ENCODE data around the gene OMD. TPM values are rescaled to one million over a fixed set of nuclear protein-coding genes. Genes with fewer than 3 reads are reported as not detected.

The OMD gene, protein sequence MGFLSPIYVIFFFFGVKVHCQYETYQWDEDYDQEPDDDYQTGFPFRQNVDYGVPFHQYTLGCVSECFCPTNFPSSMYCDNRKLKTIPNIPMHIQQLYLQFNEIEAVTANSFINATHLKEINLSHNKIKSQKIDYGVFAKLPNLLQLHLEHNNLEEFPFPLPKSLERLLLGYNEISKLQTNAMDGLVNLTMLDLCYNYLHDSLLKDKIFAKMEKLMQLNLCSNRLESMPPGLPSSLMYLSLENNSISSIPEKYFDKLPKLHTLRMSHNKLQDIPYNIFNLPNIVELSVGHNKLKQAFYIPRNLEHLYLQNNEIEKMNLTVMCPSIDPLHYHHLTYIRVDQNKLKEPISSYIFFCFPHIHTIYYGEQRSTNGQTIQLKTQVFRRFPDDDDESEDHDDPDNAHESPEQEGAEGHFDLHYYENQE
- not detected in 2 replicates for polyA plus RNA-seq (2014; cell fraction: cytosol; rRNA removed)
- polyA plus RNA-seq (2014; cell fraction: nucleus; rRNA removed): not detected in 2 replicates

DNA sequence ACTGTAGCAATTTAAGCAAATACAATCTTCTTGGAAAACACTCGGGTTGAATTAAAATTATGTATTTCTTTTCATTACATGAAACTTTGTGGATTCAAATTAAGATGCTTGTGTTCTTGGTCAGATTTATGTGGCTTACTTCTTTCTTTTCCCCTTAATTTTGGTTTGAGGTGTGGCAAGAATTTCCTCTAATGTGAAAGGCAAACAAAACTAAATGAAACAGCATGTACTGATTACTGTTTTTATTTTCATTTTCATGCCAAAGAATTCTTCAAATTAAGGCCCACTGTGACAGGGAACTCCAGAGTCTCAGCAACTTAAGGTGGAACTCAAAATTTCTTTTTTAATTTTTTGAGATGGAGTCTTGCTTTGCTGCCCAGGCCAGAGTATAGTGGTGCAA lies at the start of gene OMD:
OMD (minus strand) TSS at position 132 of the 400 bp plus-strand sequence. CDS start 6,913 bp downstream, outside the sequence.
- DNase-seq (ENCODE audit: low spot score): no peak

DNA sequence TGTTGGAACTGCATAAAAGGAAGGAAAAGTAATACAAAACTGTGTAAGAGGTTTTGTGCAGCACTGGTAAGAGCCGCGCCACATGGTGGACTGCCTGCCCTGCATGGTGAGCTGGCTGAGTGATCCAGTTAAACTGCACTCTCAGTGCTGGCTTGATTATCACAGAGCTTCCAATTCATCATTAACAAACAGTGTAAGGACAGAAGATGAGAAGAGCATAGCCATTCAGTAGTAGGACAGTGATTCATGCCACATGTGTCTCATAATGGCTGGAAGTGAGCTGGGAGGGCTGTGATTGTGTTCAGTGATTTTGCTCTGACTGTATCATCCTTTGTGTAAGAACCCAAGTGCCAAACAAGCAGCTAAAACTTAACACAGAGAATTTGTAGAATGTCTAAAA lies 43.9 kb upstream of the OMD start:
- DNase-seq (ENCODE audit: low spot score): no peak

DNA sequence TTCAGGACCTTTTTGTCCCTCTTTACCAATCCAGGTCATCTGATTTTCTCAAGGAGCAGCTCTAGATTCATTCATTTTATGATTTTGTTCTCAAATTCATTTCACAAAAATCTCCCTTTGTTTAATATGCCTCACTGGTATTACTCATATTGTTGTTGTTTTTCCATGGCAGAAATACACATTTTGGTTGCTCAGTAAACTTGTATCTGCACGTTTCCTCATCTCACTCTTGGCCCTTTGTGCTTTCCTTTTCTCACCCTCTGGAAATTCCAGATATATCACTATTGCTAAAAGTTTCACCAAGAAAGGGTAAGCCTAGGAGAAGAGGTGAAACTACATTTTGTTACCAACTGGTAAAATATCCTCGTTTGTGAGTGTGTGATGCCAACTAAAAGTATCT lies 43.2 kb upstream of the OMD start:
- DNase-seq (ENCODE audit: low spot score): no peak

DNA sequence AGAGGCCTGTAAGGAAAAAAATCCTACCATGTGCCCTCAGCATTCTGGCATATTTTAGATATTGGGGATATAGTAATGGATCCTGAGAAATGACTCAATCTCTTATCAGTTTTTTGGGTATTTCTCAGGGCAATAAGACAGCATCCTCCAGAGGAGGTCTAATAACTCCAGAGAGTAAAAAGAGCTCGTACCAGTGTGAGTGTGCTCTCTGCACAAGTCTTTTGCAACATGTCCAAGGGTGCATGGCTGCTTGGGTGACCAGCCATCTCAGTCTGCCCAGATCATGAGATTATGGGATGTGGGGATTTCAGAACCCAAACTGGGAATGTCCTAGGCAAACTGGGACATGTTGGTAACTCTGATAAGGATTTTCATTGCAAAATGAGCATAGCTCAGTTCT lies 42.8 kb upstream of the OMD start:
- DNase-seq (ENCODE audit: low spot score): no peak

DNA sequence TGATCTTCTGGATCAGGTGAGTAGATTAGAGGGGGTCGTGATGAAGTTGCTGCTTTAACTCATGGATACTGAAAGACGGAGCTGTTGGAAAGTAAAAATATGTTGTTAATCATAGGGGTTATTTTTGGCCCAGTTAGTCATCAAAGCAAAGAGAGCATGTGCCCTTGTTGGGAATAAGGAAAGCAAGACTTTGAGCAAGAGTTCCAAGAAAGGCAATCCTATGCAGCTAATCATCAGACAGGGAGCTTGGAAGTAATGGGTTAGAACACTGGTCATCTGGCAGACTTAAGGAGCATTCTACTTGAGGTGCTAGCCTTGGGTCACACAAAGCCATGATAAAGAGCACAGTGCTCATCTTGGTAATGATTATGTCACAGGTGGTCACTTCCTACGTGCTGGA lies 39.7 kb upstream of the OMD start:
- no peak for DNase-seq (ENCODE audit: low spot score)

DNA sequence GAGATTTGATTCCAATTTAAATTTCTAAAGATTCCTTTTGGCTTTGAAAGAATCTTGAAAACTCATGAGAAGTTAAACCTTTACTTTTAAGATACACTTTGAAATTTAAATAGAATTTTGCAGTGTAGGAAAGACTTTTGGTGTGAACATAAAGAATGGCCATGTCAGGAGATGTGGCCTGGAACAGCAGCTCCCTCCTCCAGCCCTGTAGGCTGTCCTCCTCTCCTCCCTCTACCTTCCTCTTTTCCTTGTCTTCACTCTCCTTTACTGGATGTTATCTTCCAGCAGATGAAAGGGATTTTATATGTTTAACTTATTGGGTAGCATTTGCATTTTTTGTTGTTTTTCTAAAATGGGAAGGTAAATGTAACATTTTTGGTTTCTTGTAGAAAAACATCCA lies 39.1 kb upstream of the OMD start:
- no peak for DNase-seq (ENCODE audit: low spot score)

DNA sequence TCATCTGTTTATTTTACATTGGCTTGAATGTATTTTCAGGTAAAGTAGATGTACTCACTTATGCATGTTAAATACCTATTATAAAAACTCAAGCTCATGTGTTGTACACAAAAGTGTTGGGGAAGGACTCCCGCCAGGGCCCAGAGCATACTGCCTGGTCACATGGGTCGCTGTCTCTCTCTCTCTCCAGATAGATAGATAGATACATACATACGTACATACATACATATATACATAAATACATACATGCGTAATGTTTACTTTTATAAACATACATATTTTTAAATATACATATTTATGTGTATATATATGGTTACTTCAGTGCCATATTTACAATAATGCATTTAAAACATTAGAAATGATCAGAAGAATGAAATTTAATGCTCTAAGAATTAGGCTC lies 33.3 kb upstream of the OMD start:
- no peak for DNase-seq (ENCODE audit: low spot score)

DNA sequence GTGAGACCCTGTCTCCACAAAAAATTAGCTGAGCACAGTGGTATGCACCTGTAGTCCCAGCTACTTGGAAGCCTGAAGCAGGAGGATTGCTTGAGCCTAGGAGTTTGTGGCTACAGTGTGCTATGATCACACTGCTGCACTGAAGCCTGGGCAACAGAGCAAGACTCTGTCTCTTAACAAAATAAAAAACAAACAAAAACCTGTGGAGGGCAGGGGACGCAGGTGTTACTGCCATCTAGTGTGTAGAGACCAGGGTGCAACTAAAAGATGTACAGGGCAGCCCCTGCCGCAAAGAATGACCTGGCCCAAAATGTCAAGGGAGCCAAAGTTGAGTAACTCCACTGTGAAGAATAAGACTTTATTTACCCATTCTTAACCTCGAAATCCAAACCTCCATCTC lies 30.9 kb upstream of the OMD start:
- DNase-seq (ENCODE audit: low spot score): no peak

DNA sequence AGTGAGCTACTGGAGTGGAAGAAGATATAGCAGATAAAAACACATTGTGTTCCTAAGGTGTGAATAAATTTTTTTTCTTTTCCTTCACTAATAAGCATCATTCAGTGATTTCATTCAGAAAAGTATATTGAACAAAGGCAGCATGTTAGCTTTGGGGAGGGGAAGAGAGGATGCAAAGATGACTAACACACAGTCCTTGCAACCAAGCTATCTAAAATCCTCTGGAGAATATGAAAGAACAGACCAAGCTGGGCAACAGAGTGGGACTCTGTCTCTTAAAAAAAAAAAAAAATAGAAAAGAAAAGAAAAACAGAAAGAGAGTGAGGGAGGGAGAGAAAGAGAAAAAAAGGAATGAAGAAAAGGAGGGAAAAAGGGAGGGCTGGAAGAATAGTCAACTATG lies 22.3 kb upstream of the OMD start:
- DNase-seq (ENCODE audit: low spot score): no peak

DNA sequence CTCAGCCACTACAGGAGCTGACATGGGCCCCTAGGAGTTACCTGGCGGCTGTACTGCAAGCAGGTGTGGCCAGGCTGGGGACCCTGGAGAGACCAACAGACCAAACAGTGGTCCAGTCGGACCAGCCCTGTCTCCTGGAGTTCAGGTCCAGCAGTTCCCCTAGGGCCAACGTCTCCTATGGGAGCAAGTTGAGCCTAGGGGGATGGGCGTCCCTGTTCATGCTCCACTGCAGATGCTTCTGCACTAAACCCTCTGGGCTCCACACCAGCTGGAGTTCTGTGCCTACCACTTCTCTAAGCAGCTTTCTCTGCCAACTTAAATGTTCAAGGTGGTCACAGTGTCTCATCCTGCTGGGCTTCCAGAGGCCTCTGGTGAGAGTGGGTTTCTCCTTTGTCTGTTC lies 20.6 kb upstream of the OMD start:
- no peak for DNase-seq (ENCODE audit: low spot score)

DNA sequence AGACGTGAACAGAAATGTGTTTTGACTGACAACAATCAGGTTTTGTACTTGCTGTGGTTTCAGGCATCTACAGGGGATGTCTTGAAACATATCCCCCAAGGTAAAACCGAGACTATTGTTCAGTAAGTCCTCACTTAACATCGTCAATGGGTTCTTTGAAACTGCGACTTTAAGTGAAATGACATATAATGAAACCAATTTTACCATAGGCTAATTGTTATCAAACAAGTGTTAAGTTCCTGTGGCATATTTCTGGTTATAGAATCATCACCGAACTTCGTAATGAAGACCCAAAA lies 16.4 kb upstream of the OMD start:
- no peak for DNase-seq (ENCODE audit: low spot score)

DNA sequence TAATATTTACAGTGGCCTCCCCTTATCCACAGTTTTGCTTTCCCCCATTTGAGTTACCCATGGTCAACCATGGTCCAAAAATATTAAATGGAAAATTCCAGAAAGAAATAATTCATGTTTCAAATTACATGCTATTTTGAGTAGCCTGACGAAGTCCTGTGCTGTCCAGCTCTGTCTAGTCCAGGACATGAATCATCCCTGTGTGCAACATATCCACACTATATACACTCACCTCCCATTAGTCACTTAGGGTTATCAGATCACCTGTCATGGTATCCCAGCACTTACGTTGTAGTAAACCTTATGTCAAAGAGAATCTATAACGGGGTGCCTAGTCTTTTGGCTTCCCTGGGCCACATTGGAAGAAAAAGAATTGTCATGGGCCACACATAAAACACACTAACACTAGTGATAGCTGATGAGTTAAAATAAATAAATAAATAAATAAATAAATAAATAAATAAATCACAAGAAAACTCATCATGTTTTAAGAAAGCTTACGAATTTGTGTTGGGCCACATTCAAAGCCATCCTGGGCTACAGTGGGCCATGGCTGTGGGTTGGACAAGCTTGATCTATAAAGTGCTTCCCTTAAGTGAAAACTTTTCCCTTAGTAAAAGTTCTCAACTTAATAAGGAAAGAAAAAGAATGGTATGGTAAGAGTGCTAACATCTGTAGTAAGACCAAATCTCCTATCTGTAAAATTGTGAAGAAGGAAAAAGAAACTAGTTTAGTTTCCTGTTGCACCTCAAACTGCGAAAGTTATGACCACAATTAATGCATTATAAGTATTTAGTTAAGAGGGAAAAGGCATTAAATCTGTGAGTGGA lies 15.9 kb upstream of the OMD start:
- DNase-seq (ENCODE audit: low spot score): no peak

DNA sequence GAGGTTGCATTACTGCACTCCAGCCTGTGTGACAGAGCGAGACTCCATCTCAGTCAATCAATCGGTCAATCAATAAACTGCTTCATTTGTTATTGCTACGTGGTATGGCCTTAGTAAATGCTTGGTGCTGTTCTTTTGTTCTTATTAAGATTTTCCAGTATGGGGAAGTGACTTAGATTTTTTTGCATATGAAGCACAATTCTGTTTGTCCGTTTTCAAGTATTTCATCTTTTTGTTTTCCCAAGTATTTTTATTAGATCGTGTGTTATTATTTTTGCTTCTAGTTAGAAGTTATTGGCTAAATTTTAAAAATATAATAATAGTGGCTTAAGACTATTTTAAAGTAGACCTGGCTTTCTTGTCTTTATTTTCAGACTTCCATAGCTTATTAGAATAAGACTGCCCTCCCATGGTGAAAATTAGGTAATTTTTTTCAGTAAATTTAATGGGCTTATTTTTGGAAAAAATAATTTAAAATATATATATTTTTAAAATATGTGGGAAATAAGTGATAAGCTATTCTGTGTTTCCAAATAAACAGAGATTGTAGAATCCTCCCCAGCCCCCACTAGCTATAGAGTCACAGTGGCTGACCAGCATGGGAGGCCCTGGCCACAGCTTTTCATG lies 14.7 kb upstream of the OMD start:
- no peak for DNase-seq (ENCODE audit: low spot score)

DNA sequence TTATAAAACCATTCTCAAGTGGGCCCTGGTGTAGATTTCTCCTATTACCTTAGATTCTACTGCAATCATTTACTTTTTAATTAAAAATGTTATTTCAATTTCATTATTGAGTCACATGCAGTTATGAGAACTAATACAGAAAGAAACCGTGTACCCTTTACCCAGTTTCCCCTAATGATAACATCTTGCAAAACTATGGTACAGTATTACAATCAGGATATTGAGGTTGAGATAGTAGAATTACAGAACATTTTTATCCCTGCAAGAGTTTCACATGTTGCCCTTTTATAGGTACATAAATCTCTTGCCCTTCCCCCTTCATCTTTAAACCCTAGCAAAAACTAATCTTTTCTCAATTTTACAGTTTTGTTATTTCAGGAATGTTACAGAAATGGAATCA lies 11.0 kb upstream of the OMD start:
- no peak for DNase-seq (ENCODE audit: low spot score)

DNA sequence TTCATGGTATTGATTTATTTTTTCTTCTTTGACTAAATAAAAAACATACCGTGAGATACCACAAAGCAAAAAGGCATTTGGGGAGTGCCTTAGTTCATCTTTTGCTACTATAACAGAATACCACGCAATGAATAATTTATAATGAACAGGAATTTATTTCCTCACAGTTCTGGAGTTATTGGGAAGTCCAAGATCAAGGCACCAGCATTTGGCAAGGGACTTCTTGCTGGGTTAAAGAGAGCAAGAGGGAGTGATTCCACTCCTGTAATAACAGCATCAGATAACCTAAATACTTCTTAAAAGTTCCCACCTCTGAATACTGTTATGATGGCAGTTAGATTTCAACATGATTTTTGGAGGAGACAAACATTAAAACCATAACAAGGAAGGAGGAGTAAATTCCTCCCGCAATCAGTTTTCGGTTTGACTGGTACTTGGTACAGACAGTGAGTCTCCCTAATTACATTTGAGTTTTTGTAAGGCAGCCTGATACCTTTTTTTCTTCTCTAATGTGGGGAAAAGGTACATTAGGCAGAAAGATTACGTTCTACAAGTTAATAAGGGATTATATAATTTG lies 8.8 kb upstream of the OMD start:
- no peak for DNase-seq (ENCODE audit: low spot score)

DNA sequence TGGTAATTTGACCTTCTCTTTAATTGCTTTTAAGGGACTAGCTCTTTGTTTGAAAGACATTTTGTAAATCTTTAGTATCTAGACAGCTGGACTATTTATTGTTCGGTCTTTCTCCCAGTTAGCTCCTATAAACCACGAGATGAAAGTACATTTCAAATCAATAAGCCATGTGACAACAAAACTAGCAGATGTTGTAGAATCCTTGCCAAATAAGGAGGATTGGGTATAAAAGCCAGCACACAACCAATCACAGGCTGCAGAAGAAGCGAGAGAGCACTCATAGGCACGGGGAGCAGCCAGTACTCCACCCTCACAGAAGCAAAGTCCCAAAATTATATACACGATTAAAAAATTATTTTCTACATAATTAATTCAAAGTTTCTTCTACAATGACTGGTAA lies 8.1 kb upstream of the OMD start:
- DNase-seq (ENCODE audit: low spot score): no peak

DNA sequence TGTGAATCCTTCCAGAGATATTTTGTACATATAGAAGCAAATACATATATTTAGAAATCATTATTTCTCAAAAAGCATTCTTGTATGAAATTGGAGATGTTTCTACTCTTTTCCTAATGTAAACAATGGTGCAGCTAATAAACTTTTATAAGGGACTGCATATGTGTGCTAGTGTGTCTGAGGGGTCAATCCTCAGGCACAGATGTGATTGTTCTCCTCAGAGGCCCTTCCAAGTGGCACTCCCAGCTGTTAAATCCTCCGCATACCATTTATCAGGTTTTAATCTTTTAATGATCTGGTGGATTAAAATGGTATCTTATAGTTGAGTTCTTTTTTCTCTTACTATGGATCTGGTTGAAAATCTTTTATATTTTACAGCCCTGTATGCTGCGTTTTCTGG lies 5.6 kb upstream of the OMD start:
- no peak for DNase-seq (ENCODE audit: low spot score)

DNA sequence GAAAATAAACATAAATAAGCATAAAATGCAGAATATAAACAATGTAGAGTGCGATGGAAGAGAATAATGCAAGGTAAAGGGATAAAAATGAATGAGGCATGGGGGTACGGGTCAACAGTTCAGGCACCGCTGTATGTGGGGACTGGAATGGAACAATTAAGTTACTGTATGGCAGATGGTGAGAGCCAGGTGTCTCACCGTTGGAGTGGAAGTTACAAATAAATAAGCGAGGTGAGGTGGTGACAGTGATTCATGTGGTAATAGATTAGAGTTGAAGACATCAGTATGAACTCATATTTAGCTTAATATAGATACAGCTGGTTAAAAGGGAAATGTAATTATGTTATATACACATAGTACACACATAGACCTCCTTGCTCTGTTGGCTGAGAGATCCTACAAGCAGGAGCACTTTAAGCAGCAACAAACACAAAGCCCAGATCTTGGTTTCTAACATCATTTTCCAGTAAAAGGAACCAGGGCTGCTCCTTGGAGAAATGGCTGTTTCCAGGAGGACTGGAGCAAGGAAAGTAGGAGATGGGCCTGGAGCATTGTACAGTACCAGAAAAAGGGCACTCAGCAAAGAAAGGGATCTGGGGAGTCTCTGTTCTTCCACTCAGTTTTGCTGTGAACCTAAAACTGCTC lies 2.4 kb upstream of the OMD start:
- peak; percentile 92 for DNase-seq (ENCODE audit: low spot score)

DNA sequence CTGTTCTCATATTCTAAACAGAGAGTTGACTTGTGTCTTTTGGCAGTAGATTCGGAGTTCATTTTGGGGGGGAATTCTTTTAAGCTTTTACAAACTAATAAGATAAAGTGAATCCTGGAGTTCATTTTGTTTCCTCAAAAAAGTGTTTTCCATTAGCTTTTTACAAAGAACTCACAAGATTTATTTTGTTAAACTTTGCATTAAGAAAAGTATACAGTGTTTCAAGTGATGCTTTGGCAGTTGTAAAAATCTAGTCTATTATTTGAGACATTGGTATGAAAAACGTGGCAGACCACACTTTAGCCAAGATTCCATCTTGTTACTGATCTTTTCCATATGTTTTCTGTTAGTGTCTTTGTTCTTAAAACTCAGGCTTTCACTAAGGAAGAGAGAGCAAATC lies 1.2 kb upstream of the OMD start:
- DNase-seq (ENCODE audit: low spot score): peak; percentile 17

DNA sequence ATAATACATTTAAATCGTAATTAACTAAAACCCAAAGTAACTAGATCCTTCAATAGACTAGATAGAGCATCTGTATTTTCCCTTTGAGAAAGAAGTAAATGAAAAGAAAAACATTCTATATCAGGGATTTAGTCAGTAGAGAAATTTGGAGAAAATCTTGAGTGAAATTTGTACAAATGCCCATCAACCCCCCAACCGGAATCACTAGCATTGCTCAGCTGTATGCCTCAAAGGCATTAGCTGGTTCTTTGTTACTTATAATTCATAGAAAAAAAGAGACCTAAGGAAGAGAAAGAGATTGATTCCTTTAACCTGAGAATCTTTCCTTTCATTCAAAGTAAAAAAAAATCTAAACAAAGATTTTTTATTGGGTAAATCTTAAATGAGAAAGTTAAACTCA lies 659 bp downstream of the OMD start:
- DNase-seq (ENCODE audit: low spot score): no peak

DNA sequence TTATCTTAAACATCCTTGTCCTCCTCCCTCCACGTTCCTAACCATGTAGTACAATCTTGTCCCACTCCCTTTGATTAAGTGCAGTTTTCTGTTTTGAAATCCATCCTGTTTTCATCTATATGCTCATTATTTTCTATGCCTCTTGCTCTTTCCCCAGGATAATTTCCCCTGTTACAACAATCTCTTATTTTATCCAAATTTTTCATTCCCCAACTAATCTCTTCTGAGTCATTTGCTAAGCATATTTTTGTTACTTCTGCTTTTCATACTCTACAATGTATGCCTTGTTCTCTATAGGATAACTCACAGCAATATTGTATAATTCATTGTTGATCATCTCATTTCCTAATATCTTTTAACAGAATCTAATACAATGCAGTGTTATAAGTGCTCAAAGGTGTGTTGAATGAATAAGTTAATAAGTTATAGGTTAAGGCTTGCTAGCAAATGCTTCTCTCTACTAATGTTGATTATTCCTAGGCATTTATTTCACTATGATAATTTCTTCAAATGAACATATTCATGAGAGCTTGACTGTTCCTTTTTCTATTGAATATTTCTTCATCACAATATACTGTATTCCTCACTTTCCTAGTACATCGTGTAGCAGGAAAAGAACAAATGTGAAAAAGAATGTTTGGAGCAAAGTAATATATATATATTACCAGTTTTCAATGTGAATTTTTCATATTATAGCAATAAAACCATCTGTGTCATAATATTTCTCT lies 1.5 kb downstream of the OMD start:
- no peak for DNase-seq (ENCODE audit: low spot score)

Measured in SK-N-DZ (cell line).